Daoy (cell line): ENCODE results near the gene FBXO44. TPM values are rescaled to one million over a fixed set of nuclear protein-coding genes. Genes with fewer than 3 reads are reported as not detected.

ENCODE experiments used
- DNase-seq: peaks from one replicate; pipeline ENCODE4 v3.0.0-alpha.2; 2015; ENCODE audit warnings: low read depth
- total RNA-seq: library from RNA; depleted of rRNA; stranded (reverse); fragments of >200 nt; shearing (Covaris generic); gene quantifications from 2 replicates; pipeline ENCODE4 v1.2.3, GENCODE V29; 2014

FBXO44 gene
- total RNA-seq, 1 experiment from 2014 or later = 6.3 TPM

- no peak for DNase-seq
Measured at GRCh38 chr1:11690397-11691301, 36.0 kb downstream of the FBXO44 start.

- peak; percentile 51 for DNase-seq
Measured at GRCh38 chr1:11691302-11691914, 36.7 kb downstream of the FBXO44 start, which contains the start of gene DRAXIN. Gene DRAXIN, plus strand, starts transcription at chr1:11691710. Its CDS starts 14,549 bp downstream, at chr1:11706259.

GRCh38 chr1:11691928-11692711 is 37.4 kb downstream of the FBXO44 start:
- peak; percentile 26 for DNase-seq

GRCh38 chr1:11693024-11693590 is 38.4 kb downstream of the FBXO44 start:
- DNase-seq = peak; percentile 96

- DNase-seq = no peak
Measured at GRCh38 chr1:11693917-11694316, 39.2 kb downstream of the FBXO44 start.

GRCh38 chr1:11695861-11696260 is 41.2 kb downstream of the FBXO44 start:
- DNase-seq = no peak

GRCh38 chr1:11697188-11697892 is 42.7 kb downstream of the FBXO44 start:
- DNase-seq = no peak

- DNase-seq = no peak
Measured at GRCh38 chr1:11697893-11698210, 43.2 kb downstream of the FBXO44 start.

GRCh38 chr1:11700601-11701467 is 46.2 kb downstream of the FBXO44 start:
- DNase-seq = no peak

- no peak for DNase-seq
Measured at GRCh38 chr1:11701551-11701961, 46.9 kb downstream of the FBXO44 start.

GRCh38 chr1:11701981-11702803 is 47.5 kb downstream of the FBXO44 start:
- DNase-seq = no peak

- no peak for DNase-seq
Measured at GRCh38 chr1:11703357-11704193, 48.9 kb downstream of the FBXO44 start.

- no peak for DNase-seq
Measured at GRCh38 chr1:11704194-11704529, 49.5 kb downstream of the FBXO44 start.

- no peak for DNase-seq
Measured at GRCh38 chr1:11704691-11705475, 50.2 kb downstream of the FBXO44 start.

- no peak for DNase-seq
Measured at GRCh38 chr1:11705596-11705995, 50.9 kb downstream of the FBXO44 start.

GRCh38 chr1:11706292-11706691 is 51.6 kb downstream of the FBXO44 start:
- no peak for DNase-seq

GRCh38 chr1:11707621-11708276 is 53.1 kb downstream of the FBXO44 start:
- DNase-seq = no peak
